SK-N-SH treated with all-trans-retinoic acid at 6 μM for 48 hours (cell line): Measurements from ENCODE around the gene MRPL57.

Source experiments
- BACH2 ChIP-seq: fragments of 250-450 bp; sonication (Bioruptor Pico); IDR thresholded peaks from 2 replicates; pipeline ENCODE4 v1.9.0; 2021; ENCODE audit warnings: mild to moderate bottlenecking, borderline replicate concordance
- PPARA ChIP-seq: fragments of 250-450 bp; sonication (Bioruptor Pico); IDR thresholded peaks from 2 replicates; pipeline ENCODE4 v1.5.0; 2020; ENCODE audit warnings: mild to moderate bottlenecking, borderline replicate concordance
- TCF4 ChIP-seq: fragments of 250-450 bp; sonication (Bioruptor Pico); IDR thresholded peaks from 2 replicates; pipeline ENCODE4 v1.8.0; 2021; ENCODE audit warnings: mild to moderate bottlenecking, moderate library complexity, borderline replicate concordance
- ZFP3 ChIP-seq: fragments of 250-450 bp; sonication (Bioruptor Pico); IDR thresholded peaks from 2 replicates; pipeline ENCODE4 v1.5.0; 2020; ENCODE audit warnings: mild to moderate bottlenecking, moderate library complexity
- ZFP30 ChIP-seq: fragments of 450-650 bp; formaldehyde crosslinking; IDR thresholded peaks from 2 replicates; pipeline ENCODE4 v1.5.0; 2022; ENCODE audit warnings: mild to moderate bottlenecking, moderate library complexity
- ZNF565 ChIP-seq: fragments of 450-650 bp; formaldehyde crosslinking; conservative IDR thresholded peaks from 2 replicates; pipeline ENCODE4 v1.5.0; 2020; ENCODE audit warnings: low read depth, mild to moderate bottlenecking, moderate library complexity
- TF ChIP-seq, protein P1 (sequence below): fragments of 250-450 bp; sonication (Bioruptor Pico); IDR thresholded peaks from 2 replicates; pipeline ENCODE4 v1.8.0; 2020; ENCODE audit warnings: mild to moderate bottlenecking, moderate library complexity, borderline replicate concordance

DNA sequence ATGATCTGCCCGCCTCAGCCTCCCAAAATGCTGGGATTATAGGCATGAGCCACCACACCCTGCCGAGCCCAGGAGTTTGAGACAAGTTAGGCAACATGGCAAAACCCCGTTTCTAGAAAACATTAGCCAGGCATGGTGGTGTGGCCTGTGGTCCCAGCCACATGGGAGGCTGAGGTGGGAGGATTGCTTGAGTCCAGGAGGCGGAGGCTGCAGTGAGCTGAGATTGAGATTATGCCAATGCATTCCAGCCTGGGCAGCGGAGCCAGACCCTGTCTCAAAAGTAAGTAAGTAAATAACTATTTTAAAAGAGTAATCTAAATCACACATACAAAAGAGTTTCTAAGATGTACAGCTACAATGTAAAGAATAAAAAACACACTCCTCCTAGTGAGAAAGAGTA is 42.0 kb upstream of the MRPL57 start:
- no peak for TF ChIP-seq ZNF565
- no peak for TF ChIP-seq ZFP30 (CRISPR knock-in tag)
- no peak for TF ChIP-seq ZFP3 (CRISPR knock-in tag)
- no peak for TF ChIP-seq TCF4 (CRISPR knock-in tag)
- TF ChIP-seq, protein P1, sequence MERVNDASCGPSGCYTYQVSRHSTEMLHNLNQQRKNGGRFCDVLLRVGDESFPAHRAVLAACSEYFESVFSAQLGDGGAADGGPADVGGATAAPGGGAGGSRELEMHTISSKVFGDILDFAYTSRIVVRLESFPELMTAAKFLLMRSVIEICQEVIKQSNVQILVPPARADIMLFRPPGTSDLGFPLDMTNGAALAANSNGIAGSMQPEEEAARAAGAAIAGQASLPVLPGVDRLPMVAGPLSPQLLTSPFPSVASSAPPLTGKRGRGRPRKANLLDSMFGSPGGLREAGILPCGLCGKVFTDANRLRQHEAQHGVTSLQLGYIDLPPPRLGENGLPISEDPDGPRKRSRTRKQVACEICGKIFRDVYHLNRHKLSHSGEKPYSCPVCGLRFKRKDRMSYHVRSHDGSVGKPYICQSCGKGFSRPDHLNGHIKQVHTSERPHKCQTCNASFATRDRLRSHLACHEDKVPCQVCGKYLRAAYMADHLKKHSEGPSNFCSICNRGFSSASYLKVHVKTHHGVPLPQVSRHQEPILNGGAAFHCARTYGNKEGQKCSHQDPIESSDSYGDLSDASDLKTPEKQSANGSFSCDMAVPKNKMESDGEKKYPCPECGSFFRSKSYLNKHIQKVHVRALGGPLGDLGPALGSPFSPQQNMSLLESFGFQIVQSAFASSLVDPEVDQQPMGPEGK (CRISPR knock-in tag) = no peak
- no peak for TF ChIP-seq PPARA (CRISPR knock-in tag)
- TF ChIP-seq BACH2 (CRISPR knock-in tag) = no peak
